GM21723 (cell line): ENCODE measurements around the gene KMT2D.
A peak's percentile ranks its signal among the peaks of the same experiment; 100 is the strongest.

Source experiments
- ATAC-seq: cut with Tn5 transposase; IDR thresholded peaks from one replicate; pipeline ENCODE4 v1.9.1; 2021; ENCODE audit warnings: mild to moderate bottlenecking, moderate library complexity; ENCODE audit not compliant: unreplicated experiment

KMT2D gene, protein sequence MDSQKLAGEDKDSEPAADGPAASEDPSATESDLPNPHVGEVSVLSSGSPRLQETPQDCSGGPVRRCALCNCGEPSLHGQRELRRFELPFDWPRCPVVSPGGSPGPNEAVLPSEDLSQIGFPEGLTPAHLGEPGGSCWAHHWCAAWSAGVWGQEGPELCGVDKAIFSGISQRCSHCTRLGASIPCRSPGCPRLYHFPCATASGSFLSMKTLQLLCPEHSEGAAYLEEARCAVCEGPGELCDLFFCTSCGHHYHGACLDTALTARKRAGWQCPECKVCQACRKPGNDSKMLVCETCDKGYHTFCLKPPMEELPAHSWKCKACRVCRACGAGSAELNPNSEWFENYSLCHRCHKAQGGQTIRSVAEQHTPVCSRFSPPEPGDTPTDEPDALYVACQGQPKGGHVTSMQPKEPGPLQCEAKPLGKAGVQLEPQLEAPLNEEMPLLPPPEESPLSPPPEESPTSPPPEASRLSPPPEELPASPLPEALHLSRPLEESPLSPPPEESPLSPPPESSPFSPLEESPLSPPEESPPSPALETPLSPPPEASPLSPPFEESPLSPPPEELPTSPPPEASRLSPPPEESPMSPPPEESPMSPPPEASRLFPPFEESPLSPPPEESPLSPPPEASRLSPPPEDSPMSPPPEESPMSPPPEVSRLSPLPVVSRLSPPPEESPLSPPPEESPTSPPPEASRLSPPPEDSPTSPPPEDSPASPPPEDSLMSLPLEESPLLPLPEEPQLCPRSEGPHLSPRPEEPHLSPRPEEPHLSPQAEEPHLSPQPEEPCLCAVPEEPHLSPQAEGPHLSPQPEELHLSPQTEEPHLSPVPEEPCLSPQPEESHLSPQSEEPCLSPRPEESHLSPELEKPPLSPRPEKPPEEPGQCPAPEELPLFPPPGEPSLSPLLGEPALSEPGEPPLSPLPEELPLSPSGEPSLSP (N-terminal part only)

DNA sequence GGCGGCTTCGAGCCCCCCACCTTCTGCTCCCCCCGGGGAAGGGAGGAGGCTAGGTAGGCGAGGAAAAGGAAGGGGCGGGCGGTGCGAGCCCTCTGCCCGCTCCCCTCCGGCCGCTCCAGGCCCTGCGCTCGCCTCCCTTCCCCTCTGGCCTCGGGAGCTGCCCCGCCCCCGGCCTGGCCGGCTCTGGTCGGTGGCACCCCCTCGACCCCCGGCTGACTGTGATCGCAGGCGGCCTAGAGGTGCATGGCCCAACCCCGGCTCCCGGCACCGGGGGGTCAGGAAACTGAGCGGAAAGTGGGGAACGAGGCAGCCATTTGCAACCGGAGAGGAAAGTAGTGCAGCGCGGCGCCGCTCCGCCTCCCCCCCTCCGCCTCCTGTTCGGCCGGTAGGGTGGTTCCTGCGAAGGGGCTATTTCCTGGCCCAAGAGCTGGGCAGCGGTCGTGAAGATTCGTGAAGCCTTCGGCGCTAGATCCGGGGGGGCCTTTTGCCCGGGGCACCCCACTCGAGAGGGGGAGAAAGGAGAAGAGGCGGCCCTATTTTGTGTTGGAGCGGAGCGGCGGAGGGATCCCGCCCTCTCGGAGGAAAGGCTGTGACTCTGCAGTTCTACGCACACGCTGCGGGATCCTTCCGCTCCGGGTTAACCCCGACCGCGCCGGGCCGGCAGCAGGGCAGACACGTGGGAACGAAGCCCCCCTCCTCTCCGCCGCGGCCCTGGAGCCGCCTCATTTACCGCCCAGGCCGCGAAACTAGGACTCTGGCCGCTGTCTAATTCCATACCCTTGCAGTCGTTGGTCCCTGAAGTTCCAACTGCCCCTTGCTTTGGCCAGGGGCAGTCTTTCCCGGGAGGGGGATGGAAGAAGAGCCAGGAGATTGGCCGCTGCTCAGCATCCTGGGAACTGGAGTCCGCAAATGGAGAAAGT, at the start of gene KMT2D:
Gene KMT2D, minus strand, starts transcription at position 558 of the 920 bp plus-strand sequence. CDS start 5,470 bp downstream, outside the sequence.
- ATAC-seq: peak; percentile 54

DNA sequence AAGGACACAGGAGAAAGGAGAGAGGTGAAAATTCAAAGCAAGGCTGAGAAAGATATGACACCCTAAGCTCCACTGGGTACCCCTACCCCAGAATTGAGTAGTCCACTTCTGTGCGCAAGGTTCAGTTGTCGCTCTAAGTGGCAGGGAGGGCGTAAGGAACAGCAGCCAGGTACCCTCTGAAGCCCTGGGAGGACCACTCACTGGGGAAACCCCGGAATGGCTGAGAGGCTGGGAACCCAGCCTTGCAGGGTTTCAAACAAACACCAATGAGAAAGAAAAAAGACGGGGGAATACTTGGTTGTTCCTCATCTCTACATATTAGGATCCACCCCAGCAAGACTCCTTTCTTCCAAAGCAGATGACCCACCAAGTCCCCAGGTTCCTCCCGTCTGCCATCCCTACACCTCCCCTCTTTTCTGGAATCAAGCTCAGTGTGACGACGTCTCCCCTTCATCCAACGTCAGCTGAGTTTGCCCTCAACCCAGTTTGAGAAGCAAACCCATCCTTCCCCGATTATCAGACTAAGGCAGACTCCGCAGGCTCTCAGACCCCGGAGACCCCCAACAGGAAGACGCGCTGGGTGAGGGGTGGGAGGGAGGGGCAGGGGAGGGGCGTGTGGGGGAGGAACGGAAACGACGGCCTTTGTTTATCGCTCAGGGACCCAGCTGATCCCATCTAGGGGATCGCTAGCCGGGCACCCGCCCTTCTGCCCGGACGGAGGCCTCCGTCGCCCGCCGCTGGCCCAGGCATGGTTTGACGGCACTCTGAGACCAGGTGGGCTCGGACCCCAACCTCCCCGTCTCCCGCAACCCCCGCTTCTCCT, 49.3 kb upstream of the KMT2D start:
- ATAC-seq: no peak

DNA sequence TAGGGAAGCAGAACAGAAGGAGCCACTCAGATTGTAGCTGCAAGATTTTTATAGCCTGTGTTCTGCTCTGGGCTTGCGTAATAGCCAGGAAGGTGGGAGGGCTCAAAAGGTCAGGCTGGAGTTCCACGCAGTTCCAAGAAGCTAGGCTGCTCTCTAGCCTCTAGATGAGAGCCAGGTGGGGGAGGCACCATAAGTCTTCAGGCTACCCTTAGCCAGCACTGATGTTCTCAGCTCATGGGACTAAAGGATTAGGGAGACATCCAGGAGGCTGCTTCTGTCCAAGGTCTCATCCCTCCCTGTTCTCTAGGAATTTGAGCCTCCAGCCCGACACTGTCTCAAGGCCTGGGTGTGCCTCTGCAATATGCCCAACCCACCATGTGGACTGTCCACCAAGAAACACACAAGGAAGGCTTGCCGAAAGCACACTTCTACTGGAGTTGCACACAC, 48.4 kb upstream of the KMT2D start:
- ATAC-seq: no peak

DNA sequence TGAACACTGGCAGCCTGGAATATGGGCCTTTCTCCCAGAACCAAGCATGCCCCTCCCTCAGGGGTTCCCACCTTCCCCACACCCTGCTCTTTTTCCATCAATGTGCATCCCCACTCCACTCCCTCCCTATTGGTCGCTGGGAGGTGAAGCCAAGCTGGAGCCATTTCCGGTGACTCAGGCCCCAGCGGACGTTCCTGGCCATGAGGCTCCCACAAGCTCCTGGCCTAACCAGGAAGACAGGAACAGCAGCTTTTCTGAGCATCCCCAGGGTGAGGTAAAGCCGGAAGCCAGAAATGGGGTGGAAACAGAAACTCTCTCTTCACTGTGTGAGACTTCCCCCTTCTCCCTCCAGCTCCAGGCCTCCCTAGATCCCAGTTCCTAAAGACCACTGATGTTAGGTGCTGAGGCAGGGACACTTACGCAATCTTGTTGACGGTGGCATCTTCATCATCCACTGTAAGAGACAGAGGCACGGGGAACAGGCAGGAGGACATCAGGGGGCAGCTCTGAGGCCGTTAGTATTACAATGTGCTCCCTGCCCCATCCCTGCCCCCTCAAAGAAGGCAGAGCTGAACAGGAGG, 45.0 kb upstream of the KMT2D start:
- ATAC-seq: no peak

DNA sequence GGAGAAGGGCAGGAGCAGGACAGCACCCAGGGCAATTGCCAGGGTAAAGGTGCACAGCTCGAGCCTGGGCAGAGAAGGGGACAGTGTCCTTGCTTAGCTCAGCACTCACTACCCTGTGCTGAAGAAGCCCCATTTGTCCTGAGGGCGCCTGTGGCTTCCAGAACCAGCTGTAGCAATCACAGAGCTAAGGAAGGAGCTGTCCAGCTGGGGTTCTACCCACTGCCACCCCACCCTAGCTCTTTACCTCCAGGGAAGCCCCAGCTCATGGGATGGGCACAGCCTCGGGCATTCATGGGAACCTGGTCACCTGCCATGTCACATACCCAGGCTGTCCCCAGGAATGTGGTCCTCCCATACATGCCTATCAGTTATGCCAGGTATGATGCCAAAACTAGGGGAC, 44.2 kb upstream of the KMT2D start:
- no peak for ATAC-seq

GRCh38 chr12:49100380-49100779, 39.8 kb upstream of the KMT2D start:
- ATAC-seq: no peak

DNA sequence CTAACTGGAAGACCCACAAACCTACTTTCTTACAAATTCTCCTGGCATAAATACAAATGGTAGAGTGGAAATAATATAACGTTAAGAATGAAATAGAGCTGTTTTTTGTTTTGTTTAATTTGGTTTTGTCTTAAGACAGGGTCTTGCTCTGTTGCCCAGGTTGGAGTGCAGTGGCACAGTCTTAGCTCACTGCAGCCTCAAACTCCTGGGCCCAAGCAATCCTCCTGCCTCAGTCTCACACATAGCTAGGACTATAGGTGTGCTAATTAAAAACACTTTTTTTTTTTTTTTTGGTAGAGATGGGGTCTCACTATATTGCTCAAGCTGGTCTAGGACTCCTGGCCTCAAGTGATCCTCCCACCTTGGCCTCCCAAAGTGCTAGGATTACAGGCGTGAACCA, 38.1 kb upstream of the KMT2D start:
- no peak for ATAC-seq

DNA sequence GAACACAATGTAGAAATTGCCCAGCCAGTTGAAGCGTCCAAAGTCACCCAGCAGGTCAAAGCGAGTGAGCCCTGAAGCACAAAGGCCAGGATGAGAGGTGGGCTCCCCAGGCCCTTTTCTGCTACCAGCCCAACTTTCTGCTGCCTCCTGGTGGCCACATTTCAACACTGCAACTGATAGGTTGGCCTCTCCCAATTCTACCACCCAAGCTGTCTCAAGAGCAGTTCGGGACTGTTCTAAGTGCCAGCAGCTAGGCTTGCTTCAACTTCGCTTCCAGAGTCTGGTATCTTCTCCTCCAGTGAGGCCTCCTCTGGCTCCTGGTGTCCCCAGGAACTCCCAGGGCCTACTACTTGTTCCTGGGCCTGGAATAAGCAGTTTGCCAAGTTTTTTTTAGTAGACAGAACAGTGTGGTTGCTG, 37.4 kb upstream of the KMT2D start:
- ATAC-seq: no peak

GRCh38 chr12:49097381-49097780, 36.8 kb upstream of the KMT2D start:
- ATAC-seq: no peak

DNA sequence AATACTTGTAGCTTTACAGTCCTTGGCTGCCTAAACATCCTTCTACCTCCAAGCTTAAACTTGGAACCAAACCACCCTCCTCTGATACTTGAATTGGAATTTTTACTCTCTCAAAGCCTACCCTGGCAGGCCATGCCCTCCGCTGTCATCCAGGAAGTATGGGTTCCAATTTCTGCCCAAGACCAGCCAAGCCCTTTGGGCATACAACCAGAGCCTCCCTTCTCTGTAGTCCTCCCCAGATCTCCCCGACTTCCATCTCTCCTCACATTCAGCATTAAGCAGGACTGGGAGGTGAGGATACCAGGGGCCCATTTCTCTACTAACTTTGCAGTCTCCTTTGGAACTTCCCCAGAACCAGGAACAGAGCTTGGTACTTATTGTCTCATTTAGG, 34.4 kb upstream of the KMT2D start:
- ATAC-seq: no peak

DNA sequence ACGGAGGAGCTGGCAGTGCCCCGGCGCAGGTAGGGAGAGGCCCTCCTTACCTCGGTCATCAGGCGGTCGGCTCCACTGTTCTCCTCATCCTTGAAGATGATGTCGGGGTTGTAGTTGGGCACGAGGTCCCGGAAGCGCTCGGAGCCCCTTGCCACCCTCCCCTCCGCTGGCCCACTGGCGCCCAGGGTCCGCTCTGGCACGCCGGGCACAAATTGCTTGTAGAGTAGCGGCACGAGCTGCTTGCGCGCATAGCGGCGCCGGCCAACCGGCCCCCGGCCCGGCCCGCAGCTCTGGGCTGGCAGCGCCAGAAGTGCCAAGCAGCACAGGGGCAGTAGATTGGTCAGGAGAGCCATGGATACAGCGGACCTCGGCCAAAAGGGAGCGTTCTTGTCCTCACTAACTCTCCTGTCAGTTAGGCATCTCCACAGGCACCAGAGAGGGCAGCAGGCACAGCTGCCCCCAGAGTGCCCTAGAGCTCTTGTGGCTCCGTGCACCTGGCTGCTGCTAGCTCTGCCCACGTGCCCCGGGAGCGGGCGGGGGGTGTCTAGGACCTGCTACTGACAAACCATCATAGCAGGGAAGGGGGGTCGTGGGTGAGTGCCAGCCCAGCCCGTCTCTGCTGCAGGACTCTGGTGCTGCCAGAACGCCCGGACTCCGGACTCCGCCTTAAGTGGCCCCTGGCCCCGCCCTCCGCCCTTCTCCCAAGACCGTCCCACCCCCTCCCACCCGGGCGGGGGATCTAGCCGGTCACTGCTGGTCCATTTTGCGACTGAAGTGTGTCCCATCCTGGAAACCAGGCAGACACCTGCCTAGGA, 33.8 kb upstream of the KMT2D start, which contains the start of gene DHH:
Gene DHH, minus strand, starts transcription at position 642 of the 815 bp plus-strand sequence. Its CDS starts 289 bp downstream, at position 353.
- ATAC-seq: no peak

GRCh38 chr12:49093792-49094159, 33.2 kb upstream of the KMT2D start:
- ATAC-seq: no peak

DNA sequence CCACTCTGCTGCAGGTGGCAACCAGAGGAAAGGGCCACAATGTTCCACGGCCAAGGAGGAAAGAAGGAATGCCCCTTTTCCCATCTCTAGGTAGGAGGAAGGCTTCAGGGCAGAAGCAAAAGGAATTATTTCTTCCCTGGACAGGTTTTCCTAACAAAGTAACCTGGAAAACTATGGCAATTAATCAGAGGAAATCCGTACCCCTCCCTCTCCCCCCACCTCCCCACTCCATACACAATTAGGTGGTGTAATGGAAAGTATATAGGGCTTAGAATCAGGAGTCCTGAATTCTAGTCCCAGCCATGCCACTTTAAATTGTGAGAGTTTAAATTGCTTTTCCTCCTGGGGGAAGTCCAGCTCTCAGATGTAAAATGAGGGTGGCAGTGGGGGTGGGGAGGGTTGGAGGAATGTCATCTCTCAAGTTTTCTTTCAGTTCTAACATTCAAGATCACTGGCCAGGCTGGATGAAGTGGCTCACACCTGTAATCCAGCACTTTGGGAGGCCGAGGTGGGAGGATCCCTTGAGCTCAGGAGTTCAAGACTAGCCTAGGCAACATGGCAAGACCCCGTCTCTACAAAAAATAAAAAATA, 32.3 kb upstream of the KMT2D start:
- no peak for ATAC-seq

- ATAC-seq: no peak
These were observed 31.7 kb upstream of the KMT2D start for GRCh38 chr12:49092086-49092815.

DNA sequence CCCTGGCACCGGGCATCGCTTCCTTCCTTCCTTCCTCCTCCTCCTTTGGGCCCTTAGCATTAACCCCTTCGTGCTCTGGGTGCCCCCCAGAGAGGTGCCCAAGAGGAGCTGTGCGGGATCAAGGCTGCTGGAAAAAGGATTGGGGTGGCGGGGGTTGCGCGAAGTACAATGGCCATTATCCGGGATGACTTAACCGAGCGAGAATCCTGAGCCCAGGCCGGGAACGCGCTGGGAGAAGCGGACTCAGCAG, 31.2 kb upstream of the KMT2D start:
- no peak for ATAC-seq

GRCh38 chr12:49091056-49091835, 30.7 kb upstream of the KMT2D start:
- ATAC-seq: no peak
